ENCODE measurements around the gene CRACR2B.

CRACR2B gene

GRCh38 chr11:791658-792534, 35.8 kb upstream of the CRACR2B start:
- TF ChIP-seq CTCF (IDR thresholded peaks at IDR 0.05; ENCODE audit: low read depth, low read length, missing control alignments): no peak
- no peak overlapping the region for H3K4me3 ChIP-seq (ENCODE audit: low read depth, low read length)
- DNase-seq (ENCODE audit: low read depth): no peak

- no peak overlapping the region for H3K4me3 ChIP-seq (ENCODE audit: low read depth, low read length)
- TF ChIP-seq CTCF (IDR thresholded peaks at IDR 0.05; ENCODE audit: low read depth, low read length, missing control alignments): no peak
- DNase-seq (ENCODE audit: low read depth): no peak
Observed at GRCh38 chr11:792535-792821, 35.2 kb upstream of the CRACR2B start.

GRCh38 chr11:792873-793272, 34.8 kb upstream of the CRACR2B start:
- H3K4me3 ChIP-seq (ENCODE audit: low read depth, low read length): no peak overlapping the region
- TF ChIP-seq CTCF (IDR thresholded peaks at IDR 0.05; ENCODE audit: low read depth, low read length, missing control alignments): no peak
- no peak for DNase-seq (ENCODE audit: low read depth)

- no peak overlapping the region for H3K4me3 ChIP-seq (ENCODE audit: low read depth, low read length)
- no peak for TF ChIP-seq CTCF (IDR thresholded peaks at IDR 0.05; ENCODE audit: low read depth, low read length, missing control alignments)
- DNase-seq (ENCODE audit: low read depth): no peak
Observed at GRCh38 chr11:793556-793955, 34.2 kb upstream of the CRACR2B start.

- DNase-seq (ENCODE audit: low read depth): no peak
- no peak for TF ChIP-seq CTCF (IDR thresholded peaks at IDR 0.05; ENCODE audit: low read depth, low read length, missing control alignments)
- no peak overlapping the region for H3K4me3 ChIP-seq (ENCODE audit: low read depth, low read length)
Observed at GRCh38 chr11:794013-794765, 33.5 kb upstream of the CRACR2B start.

- TF ChIP-seq CTCF (IDR thresholded peaks at IDR 0.05; ENCODE audit: low read depth, low read length, missing control alignments): no peak
- peak overlapping the region; percentile 97 for H3K4me3 ChIP-seq (ENCODE audit: low read depth, low read length)
- no peak for DNase-seq (ENCODE audit: low read depth)
Observed at GRCh38 chr11:794766-795633, 32.7 kb upstream of the CRACR2B start.

All from GM12864 (cell line).